Ecto neural progenitor cell (in vitro differentiated cells): ENCODE measurements around the gene CDHR4.
"Not testable (repeated sequence)": the region's sequence is repeated elsewhere in the genome, so short reads cannot be mapped to it uniquely, and the experiment has no call there.

Experiments used
- DNase-seq: peaks from one replicate; pipeline ENCODE4 v3.0.0-alpha.2; 2018; ENCODE audit warnings: low spot score

CDHR4 gene

GRCh38 chr3:49799761-49800160 lies at the start of gene CDHR4:
TSS of gene CDHR4 (minus strand) at chr3:49799873. CDS start at chr3:49799812, 61 bp downstream.
- DNase-seq = no peak

GRCh38 chr3:49845694-49846093 lies 46.0 kb upstream of the CDHR4 start:
- no peak for DNase-seq

- no peak for DNase-seq
Measured at GRCh38 chr3:49844464-49845183, 45.0 kb upstream of the CDHR4 start.

GRCh38 chr3:49842843-49843517 lies 43.3 kb upstream of the CDHR4 start:
- DNase-seq = no peak

- no peak for DNase-seq
Measured at GRCh38 chr3:49841806-49842205, 42.1 kb upstream of the CDHR4 start.

- no peak for DNase-seq
Measured at GRCh38 chr3:49841126-49841696, 41.5 kb upstream of the CDHR4 start.

- DNase-seq = no peak
Measured at GRCh38 chr3:49840388-49840787, 40.7 kb upstream of the CDHR4 start.

- DNase-seq = peak; percentile 63
Measured at GRCh38 chr3:49839193-49839809, 39.6 kb upstream of the CDHR4 start.

- no peak for DNase-seq
Measured at GRCh38 chr3:49831341-49831740, 31.7 kb upstream of the CDHR4 start.

GRCh38 chr3:49826016-49826415 lies 26.3 kb upstream of the CDHR4 start:
- DNase-seq = no peak

- not testable (repeated sequence) for DNase-seq
Measured at GRCh38 chr3:49823131-49823530, 23.5 kb upstream of the CDHR4 start.

GRCh38 chr3:49813497-49814174 lies 14.0 kb upstream of the CDHR4 start, which contains the start of gene UBA7:
TSS of gene UBA7 (minus strand) at chr3:49813953. CDS start at chr3:49813787, 166 bp downstream.
- DNase-seq = no peak

GRCh38 chr3:49812916-49813496 lies 13.3 kb upstream of the CDHR4 start:
- no peak for DNase-seq

- DNase-seq = no peak
Measured at GRCh38 chr3:49807431-49808114, 7.9 kb upstream of the CDHR4 start.

GRCh38 chr3:49806850-49807249 lies 7.2 kb upstream of the CDHR4 start:
- no peak for DNase-seq

GRCh38 chr3:49805897-49806701 lies 6.4 kb upstream of the CDHR4 start:
- no peak for DNase-seq

GRCh38 chr3:49805367-49805782 lies 5.7 kb upstream of the CDHR4 start:
- no peak for DNase-seq

- DNase-seq = peak; percentile 48
Measured at GRCh38 chr3:49804141-49805041, 4.7 kb upstream of the CDHR4 start.

- DNase-seq = no peak
Measured at GRCh38 chr3:49803465-49804140, 3.9 kb upstream of the CDHR4 start.
